Mesothelial cell of epicardium (in vitro differentiated cells): ENCODE measurements around the gene PCNT. TPM values are rescaled to one million over a fixed set of nuclear protein-coding genes. Genes with fewer than 3 reads are reported as not detected.

Experiments used
- DNase-seq, 2 experiments: peaks; one replicate each; pipeline ENCODE4 v3.0.0; 2021; ENCODE audit warnings: low spot score in 2 of 2; ENCODE audit not compliant: unreplicated experiment in 2 of 2
- H3K27ac Mint-ChIP-seq: 2 replicates; pipeline ENCODE4 v1.8.0; 2021; ENCODE audit warnings: mixed read lengths
- H3K27me3 Mint-ChIP-seq: 2 replicates; pipeline ENCODE4 v1.8.0; 2021; ENCODE audit warnings: low read depth, mixed read lengths
- H3K36me3 Mint-ChIP-seq: 2 replicates; pipeline ENCODE4 v1.8.0; 2021; ENCODE audit warnings: mixed read lengths
- H3K4me1 Mint-ChIP-seq: 2 replicates; pipeline ENCODE4 v1.8.0; 2021; ENCODE audit warnings: mixed read lengths
- H3K4me3 Mint-ChIP-seq: 2 replicates; pipeline ENCODE4 v1.8.0; 2021; ENCODE audit warnings: mild to moderate bottlenecking, moderate library complexity, mixed read lengths
- H3K9me3 Mint-ChIP-seq: 2 replicates; pipeline ENCODE4 v1.8.0; 2021; ENCODE audit warnings: mixed read lengths
- total RNA-seq: library from RNA; stranded (reverse); gene quantifications from 3 replicates; pipeline ENCODE4 v1.2.1, GENCODE V29; 2021
- TF ChIP-seq, protein P1 (sequence below): fragments of 200-600 bp; sonication (generic); IDR thresholded peaks from one replicate; pipeline ENCODE4 v1.5.0; 2021; ENCODE audit warnings: antibody characterized with exemption; ENCODE audit not compliant: unreplicated experiment

Gene PCNT
- total RNA-seq, 1 donor from 2014 or later = 41.8 TPM

GRCh38 chr21:46291561-46291960 is 32.4 kb upstream of the PCNT start:
- Mint-ChIP-seq H3K9me3 (no peaks in the 10 kb centered on the region), H3K4me1 (peaks cover 10% of the 10 kb centered on the region), H3K4me3 (no peak overlapping the region), H3K27ac (no peak overlapping the region), H3K27me3 (no peaks in the 10 kb centered on the region), H3K36me3 (peaks cover 13% of the 10 kb centered on the region)
- DNase-seq = no peak
- TF ChIP-seq, protein P1, sequence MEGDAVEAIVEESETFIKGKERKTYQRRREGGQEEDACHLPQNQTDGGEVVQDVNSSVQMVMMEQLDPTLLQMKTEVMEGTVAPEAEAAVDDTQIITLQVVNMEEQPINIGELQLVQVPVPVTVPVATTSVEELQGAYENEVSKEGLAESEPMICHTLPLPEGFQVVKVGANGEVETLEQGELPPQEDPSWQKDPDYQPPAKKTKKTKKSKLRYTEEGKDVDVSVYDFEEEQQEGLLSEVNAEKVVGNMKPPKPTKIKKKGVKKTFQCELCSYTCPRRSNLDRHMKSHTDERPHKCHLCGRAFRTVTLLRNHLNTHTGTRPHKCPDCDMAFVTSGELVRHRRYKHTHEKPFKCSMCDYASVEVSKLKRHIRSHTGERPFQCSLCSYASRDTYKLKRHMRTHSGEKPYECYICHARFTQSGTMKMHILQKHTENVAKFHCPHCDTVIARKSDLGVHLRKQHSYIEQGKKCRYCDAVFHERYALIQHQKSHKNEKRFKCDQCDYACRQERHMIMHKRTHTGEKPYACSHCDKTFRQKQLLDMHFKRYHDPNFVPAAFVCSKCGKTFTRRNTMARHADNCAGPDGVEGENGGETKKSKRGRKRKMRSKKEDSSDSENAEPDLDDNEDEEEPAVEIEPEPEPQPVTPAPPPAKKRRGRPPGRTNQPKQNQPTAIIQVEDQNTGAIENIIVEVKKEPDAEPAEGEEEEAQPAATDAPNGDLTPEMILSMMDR = no peak

DNA sequence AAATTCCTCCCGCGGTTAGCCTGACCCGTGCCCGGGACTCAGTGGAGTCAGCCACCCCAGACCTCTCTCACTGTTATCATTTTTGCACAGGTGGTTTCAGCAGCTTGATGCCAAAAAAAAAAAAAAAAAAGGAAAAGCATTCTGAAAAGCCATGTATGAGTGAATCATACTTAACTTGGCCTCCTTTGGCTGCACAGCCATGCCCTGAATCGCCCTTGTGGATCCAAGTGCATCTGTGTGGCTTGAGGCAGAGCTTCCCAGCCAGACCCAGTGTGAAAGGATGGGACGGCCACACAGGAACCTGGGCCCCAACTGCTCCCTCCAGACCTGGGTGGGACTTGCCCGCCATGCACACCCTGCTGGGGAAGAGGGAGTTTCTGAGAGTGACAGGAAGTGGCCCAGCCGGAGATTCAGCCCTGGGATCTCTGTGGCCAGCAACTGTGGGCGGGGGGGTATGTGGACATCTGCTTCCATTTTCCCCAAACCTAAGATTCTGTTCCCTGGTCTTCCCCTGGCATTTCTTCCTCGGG is 29.2 kb upstream of the PCNT start:
- Mint-ChIP-seq H3K36me3 (peaks cover 17% of the 10 kb centered on the region), H3K4me1 (peaks cover 5% of the 10 kb centered on the region), H3K4me3 (no peak overlapping the region), H3K27ac (peak overlapping the region; percentile 39), H3K27me3 (no peaks in the 10 kb centered on the region), H3K9me3 (no peaks in the 10 kb centered on the region)
- TF ChIP-seq, protein P1 = no peak
- DNase-seq = no peak

DNA sequence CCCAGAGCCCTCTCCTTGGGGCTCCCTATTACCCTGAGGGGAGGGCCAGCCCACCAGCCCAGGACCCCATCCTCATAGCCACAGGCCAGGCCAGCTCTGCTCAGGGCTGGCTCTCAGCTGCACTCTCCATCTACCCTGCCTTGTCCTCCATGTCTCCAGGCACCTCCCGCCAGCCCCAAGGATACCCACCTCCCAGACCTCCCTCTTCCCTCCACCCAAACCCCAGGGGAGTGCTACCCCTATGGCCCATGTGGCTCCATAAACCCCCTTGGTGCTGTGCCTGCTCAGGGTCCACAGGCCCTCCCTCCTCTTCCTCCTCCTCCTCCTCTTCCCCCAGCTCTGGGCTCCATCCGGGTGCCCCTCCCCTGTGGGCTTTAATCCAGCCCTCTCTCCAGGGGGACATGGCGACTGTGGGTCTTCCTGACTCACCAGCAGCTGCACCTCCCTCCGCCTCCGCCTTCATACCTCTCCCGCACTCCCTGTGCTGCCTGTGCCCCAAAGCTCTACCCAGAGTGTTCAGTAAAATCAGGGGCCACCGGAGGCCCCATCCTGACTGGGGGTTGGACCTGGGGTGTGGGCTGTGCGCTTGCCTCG is 28.7 kb upstream of the PCNT start:
- Mint-ChIP-seq H3K27me3 (no peaks in the 10 kb centered on the region), H3K4me1 (peaks cover 5% of the 10 kb centered on the region), H3K27ac (peak overlapping the region; percentile 39), H3K4me3 (no peak overlapping the region), H3K9me3 (no peaks in the 10 kb centered on the region), H3K36me3 (peaks cover 22% of the 10 kb centered on the region)
- TF ChIP-seq, protein P1 = no peak
- no peak for DNase-seq

GRCh38 chr21:46295996-46296752 is 27.8 kb upstream of the PCNT start:
- Mint-ChIP-seq H3K4me1 (peaks cover 5% of the 10 kb centered on the region), H3K27ac (no peak overlapping the region), H3K4me3 (no peak overlapping the region), H3K9me3 (no peaks in the 10 kb centered on the region), H3K36me3 (peaks cover 26% of the 10 kb centered on the region), H3K27me3 (no peaks in the 10 kb centered on the region)
- TF ChIP-seq, protein P1 = no peak
- no peak for DNase-seq

- TF ChIP-seq, protein P1 = no peak
- Mint-ChIP-seq H3K9me3 (no peaks in the 10 kb centered on the region), H3K36me3 (peaks cover 17% of the 10 kb centered on the region), H3K27ac (peak overlapping the region; percentile 60), H3K4me1 (peaks cover 5% of the 10 kb centered on the region), H3K4me3 (peak overlapping the region; percentile 59), H3K27me3 (no peaks in the 10 kb centered on the region)
- DNase-seq = no peak
Measured at GRCh38 chr21:46297338-46298271, 26.4 kb upstream of the PCNT start.
